Ishikawa (cell line): ENCODE measurements around the gene B4GALT1.

ENCODE experiments used
- CEBPB ChIP-seq: IDR thresholded peaks from 2 replicates; pipeline ENCODE4 v1.6.1; 2012
- CREB1 ChIP-seq: IDR thresholded peaks from 2 replicates; pipeline ENCODE4 v1.6.1; 2012; ENCODE audit warnings: low read depth
- EGR1 ChIP-seq: IDR thresholded peaks from 2 replicates; pipeline ENCODE4 v1.6.1; 2012
- EP300 ChIP-seq: IDR thresholded peaks from 2 replicates; pipeline ENCODE4 v1.6.1; 2012; ENCODE audit warnings: borderline replicate concordance
- FOXM1 ChIP-seq: IDR thresholded peaks from 2 replicates; pipeline ENCODE4 v1.6.1; 2012; ENCODE audit warnings: low read depth, borderline replicate concordance
- NFIC ChIP-seq: IDR thresholded peaks from 2 replicates; pipeline ENCODE4 v1.6.1; 2012
- RAD21 ChIP-seq: IDR thresholded peaks from 2 replicates; pipeline ENCODE4 v1.6.1; 2012; ENCODE audit warnings: low read depth
- TAF1 ChIP-seq: IDR thresholded peaks from 2 replicates; pipeline ENCODE4 v1.6.1; 2012; ENCODE audit warnings: low read depth, mild to moderate bottlenecking
- TCF12 ChIP-seq: IDR thresholded peaks from 2 replicates; pipeline ENCODE4 v1.6.1; 2012; ENCODE audit warnings: low read depth
- TEAD4 ChIP-seq: IDR thresholded peaks from 2 replicates; pipeline ENCODE4 v1.6.1; 2012
- YY1 ChIP-seq: IDR thresholded peaks from 2 replicates; pipeline ENCODE4 v1.6.1; 2012; ENCODE audit warnings: low read depth
- ZBTB7A ChIP-seq: IDR thresholded peaks from 2 replicates; pipeline ENCODE4 v1.6.1; 2012; ENCODE audit warnings: low read depth
- TF ChIP-seq, protein P1 (sequence below): IDR thresholded peaks from 2 replicates; pipeline ENCODE4 v1.6.1; 2012; ENCODE audit warnings: low read depth, mild to moderate bottlenecking
- TF ChIP-seq, protein P2 (sequence below): IDR thresholded peaks from 2 replicates; pipeline ENCODE4 v1.6.1; 2012
- TF ChIP-seq, protein P3 (sequence below): IDR thresholded peaks from 2 replicates; pipeline ENCODE4 v1.6.1; 2012

B4GALT1 gene

DNA sequence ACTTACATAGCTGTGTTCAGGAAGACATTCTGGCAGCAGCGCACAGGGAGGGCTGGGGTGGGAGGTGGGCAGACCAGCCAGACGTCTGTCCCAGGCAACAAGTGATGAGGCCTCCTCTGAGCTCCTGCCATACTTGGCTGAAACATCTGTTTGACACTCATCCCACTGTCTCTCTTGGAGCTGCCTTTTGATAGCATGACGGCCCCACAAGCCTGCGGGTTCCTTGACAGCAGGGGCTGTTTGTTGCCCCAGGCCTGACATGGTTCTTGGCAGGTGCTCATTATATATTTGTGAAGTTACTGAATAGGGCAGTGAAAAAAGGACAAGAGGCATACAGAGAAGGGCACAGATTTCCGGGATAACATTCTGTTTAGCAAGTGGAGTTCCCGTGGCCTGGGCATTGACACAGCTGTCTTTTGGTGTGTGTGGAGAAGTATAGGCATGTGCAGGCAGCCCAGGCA is 22.2 kb upstream of the B4GALT1 start:
- TF ChIP-seq NFIC (no peak), TAF1 (no peak)

DNA sequence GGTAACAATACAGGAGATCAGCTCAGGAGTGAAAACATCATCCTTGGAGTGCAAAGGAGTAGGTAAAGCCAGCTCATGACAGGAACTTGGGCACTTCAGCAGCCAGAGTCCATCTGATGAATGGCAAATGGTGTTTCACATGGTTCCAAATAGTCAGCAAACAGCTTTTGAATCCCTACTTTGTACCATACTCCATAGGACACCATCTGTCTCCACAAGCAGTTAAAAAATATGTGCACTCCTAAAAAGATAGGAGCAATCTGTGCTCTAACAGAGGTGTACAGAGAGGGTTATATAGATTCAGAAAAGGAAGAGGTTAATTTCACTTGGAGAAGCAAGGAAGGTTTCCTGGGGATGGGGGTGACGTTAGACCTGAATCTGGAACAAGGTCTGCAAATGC is 21.6 kb upstream of the B4GALT1 start:
- TF ChIP-seq RAD21 (no peak), TCF12 (no peak), CREB1 (no peak), CEBPB (no peak), EP300 (no peak), TEAD4 (no peak), ZBTB7A (no peak), TAF1 (no peak), FOXM1 (no peak), NFIC (no peak), EGR1 (no peak), YY1 (no peak)
- TF ChIP-seq, protein P1, sequence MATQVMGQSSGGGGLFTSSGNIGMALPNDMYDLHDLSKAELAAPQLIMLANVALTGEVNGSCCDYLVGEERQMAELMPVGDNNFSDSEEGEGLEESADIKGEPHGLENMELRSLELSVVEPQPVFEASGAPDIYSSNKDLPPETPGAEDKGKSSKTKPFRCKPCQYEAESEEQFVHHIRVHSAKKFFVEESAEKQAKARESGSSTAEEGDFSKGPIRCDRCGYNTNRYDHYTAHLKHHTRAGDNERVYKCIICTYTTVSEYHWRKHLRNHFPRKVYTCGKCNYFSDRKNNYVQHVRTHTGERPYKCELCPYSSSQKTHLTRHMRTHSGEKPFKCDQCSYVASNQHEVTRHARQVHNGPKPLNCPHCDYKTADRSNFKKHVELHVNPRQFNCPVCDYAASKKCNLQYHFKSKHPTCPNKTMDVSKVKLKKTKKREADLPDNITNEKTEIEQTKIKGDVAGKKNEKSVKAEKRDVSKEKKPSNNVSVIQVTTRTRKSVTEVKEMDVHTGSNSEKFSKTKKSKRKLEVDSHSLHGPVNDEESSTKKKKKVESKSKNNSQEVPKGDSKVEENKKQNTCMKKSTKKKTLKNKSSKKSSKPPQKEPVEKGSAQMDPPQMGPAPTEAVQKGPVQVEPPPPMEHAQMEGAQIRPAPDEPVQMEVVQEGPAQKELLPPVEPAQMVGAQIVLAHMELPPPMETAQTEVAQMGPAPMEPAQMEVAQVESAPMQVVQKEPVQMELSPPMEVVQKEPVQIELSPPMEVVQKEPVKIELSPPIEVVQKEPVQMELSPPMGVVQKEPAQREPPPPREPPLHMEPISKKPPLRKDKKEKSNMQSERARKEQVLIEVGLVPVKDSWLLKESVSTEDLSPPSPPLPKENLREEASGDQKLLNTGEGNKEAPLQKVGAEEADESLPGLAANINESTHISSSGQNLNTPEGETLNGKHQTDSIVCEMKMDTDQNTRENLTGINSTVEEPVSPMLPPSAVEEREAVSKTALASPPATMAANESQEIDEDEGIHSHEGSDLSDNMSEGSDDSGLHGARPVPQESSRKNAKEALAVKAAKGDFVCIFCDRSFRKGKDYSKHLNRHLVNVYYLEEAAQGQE = no peak
- TF ChIP-seq, protein P2, sequence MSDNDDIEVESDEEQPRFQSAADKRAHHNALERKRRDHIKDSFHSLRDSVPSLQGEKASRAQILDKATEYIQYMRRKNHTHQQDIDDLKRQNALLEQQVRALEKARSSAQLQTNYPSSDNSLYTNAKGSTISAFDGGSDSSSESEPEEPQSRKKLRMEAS = no peak
- TF ChIP-seq, protein P3, sequence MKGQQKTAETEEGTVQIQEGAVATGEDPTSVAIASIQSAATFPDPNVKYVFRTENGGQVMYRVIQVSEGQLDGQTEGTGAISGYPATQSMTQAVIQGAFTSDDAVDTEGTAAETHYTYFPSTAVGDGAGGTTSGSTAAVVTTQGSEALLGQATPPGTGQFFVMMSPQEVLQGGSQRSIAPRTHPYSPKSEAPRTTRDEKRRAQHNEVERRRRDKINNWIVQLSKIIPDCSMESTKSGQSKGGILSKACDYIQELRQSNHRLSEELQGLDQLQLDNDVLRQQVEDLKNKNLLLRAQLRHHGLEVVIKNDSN = no peak

DNA sequence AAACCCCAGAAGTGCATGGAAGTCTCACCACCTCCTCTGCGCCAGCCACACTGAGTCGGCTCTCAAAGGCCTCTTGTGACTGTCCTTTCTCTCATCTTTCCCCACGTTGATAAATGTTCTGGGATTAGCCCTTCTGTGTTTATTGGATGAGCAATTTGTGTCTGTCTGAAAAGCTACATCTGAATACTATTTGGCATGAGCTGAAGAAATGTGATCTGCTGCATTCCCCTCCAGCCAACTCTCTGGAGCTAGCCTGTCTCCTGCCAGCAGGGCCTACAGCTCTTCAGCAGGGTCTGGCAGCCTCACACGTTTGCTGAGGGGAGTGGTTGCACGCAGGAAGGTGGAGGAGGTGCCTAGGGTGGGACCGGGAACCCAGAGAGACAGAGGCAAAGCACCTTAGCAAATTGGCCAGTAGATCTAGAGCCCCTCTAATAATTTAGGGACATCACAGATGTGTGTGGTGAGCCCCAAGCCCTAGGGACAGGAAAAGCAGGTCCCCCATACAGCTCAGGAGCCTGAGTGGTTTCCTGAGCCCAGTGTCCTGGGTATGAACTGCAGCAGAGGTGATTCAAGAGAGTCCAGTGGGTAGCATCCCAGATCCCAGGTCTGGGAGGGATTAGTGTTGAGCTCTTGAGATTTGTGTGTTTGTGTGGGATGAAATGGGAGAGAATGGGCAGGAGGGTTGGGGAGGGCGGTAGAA is 20.5 kb upstream of the B4GALT1 start:
- no peak for TF ChIP-seq TEAD4
- no peak for TF ChIP-seq FOXM1
- TF ChIP-seq EP300 = no peak
- no peak for TF ChIP-seq TAF1
- TF ChIP-seq RAD21 = no peak
- TF ChIP-seq CEBPB = no peak
- TF ChIP-seq, protein P2 = no peak
- TF ChIP-seq, protein P3 = no peak
- TF ChIP-seq, protein P1 = no peak
- TF ChIP-seq TCF12 = no peak
- no peak for TF ChIP-seq NFIC
- no peak for TF ChIP-seq EGR1
- no peak for TF ChIP-seq ZBTB7A
- no peak for TF ChIP-seq CREB1
- TF ChIP-seq YY1 = no peak

DNA sequence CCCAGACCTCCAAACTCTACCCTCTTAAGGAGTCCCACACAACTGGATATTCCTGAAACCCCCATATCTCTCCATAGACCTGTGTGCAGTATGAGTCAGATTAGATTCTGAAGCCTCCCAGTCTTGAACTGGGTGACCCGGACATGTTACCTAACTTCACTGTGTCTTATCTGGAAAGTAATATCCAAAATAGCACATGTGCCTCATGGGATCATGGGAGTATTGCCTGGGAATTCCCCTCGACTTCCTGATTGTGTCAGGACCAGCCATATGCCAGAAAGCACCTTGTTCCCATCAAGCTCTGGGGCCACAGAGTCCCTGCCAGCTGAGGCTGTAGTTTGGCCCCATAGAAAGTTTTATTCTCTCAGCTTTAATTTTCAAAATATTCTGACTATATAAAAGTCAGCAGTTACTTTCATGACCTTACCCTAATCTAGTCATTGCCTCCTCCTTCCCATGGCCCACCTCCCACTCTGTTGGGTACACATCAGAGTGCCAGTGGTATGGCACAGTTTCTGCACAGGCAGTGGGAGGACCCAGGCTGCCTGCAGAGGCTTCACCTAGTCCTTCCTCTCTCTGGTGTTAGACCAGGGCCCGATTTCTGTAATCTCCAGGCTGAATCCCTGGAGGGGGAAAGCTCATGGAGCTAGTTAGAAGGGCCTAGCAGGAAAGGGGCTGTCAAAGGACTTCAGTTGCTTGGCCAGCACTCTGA is 19.5 kb upstream of the B4GALT1 start:
- TF ChIP-seq ZBTB7A = no peak

DNA sequence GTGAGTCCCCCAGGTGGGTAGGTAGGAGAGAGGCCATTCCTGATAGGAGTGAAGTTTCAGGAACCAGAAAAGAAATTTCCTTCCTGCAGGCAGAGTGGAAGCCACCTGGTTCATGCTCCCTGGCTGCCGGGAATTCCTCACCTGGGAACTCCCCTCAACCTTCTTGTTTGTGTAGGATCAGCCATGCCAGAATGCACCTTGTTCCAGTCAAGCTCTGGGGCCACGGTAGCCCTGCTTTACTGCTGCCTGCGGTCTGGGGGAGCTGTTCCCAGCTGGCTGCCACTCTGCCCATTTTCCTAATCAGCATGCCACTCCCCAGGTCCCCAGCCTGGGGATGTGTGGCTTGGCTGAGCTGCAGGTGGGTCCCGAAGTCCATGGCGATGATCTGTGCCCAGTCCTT is 18.7 kb upstream of the B4GALT1 start:
- TF ChIP-seq YY1 (no peak), NFIC (no peak), TCF12 (no peak), RAD21 (no peak), CEBPB (no peak), EGR1 (no peak), ZBTB7A (no peak), CREB1 (no peak), TAF1 (no peak), TEAD4 (no peak), EP300 (no peak)
- TF ChIP-seq, protein P2 = no peak
- TF ChIP-seq, protein P3 = no peak
- TF ChIP-seq, protein P1 = no peak
